Measurements from ENCODE around the gene TST. TPM values are rescaled to one million over a fixed set of nuclear protein-coding genes. Genes with fewer than 3 reads are reported as not detected.

Gene TST
- total and polyA plus RNA-seq, 2 of the 8 experiments (the other 6 are each of a cell fraction or from before 2014, with no cell fraction given) = 22.6 to 61.6 TPM

DNA sequence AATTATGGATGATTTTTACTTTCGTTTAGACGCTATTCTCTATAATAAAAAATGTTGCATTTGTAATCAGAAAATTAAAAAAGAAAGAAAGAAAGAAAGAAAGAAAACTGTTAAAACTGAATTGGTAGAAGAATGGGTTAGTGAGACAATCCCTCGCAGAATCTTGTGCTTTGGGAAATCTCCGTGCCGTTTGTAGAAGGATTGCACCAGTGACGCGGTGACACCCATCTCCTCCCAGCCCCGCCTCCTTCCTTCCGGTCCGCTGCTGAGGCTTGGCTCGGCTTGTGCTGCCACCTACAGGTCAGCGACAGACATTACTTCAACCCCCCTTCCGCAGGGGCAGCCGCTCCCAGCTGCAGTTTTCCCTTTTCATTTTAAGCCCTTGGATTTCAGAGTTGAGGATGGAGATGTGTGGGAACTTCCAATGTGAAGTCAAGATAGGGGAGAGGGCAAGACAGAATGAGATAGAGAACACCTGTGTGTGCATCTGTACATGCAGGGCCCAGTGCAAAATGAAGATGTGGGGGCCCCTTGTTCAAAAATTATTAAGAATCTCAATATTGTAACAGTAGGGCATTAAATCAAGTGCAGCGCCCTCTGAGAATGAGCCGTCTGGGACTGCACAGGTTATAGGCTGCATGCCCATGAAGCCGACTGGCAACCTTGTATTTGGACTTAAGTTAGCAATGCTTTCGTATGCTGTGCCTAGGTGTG lies 41.1 kb downstream of the TST start:
- Histone ChIP-seq H2BK120ac (replicated peaks; ENCODE audit: low read depth, low read length) (no peak overlapping the region), H2BK12ac (ENCODE audit: low read depth, low read length) (no peak overlapping the region), H3K36me3 (ENCODE audit: control insufficient read depth in 2 of 4, insufficient read depth in 4 of 4, low read length in 3 of 4) (no peaks in the 10 kb centered on the region), H3K18ac (ENCODE audit: extremely low read depth, low read length) (no peak overlapping the region), H3K79me1 (ENCODE audit: low read depth, low read length) (no peaks in the 10 kb centered on the region), H3K9ac (replicated peaks in 1 of 4; ENCODE audit: extremely low read depth in 1 of 4, low read depth in 3 of 4, low read length in 3 of 4) (no peak overlapping the region), H2BK20ac (ENCODE audit: low read length) (no peak overlapping the region), H3K4me2 (ENCODE audit: insufficient read depth in 1 of 2, low read depth in 2 of 2, low read length in 2 of 2) (peak overlapping the region; percentile 6 to 61; a peak in 3 of 4 replicates), H3K4me1 (replicated peaks in 1 of 4; ENCODE audit: control insufficient read depth in 3 of 4, insufficient read depth in 4 of 4, low read length in 3 of 4) (no peaks in the 10 kb centered on the region; a peak in 1 of 7 replicates), H4K5ac (ENCODE audit: insufficient read length, low read depth, low read length) (no peak overlapping the region), H4K91ac (replicated peaks; ENCODE audit: insufficient read length, low read length) (no peak overlapping the region), H2AFZ (ENCODE audit: low read length) (peak overlapping the region; percentile 52; the same call in 1 of the 2 replicates), H3K23ac (ENCODE audit: insufficient read length) (no peak overlapping the region), H3K9me3 (ENCODE audit: insufficient read depth in 2 of 2, low read depth in 1 of 2, low read length in 1 of 2) (no peaks in the 10 kb centered on the region), H2AK5ac (ENCODE audit: low read depth, low read length) (no peak overlapping the region), H4K8ac (ENCODE audit: extremely low read depth, insufficient read depth, low read length) (no peak overlapping the region), H3K14ac (ENCODE audit: insufficient read length) (no peak overlapping the region), H4K20me1 (replicated peaks in 1 of 2; ENCODE audit: control insufficient read depth in 1 of 2, insufficient read depth in 2 of 2, low read length in 2 of 2) (no peaks in the 10 kb centered on the region), H3K4ac (replicated peaks; ENCODE audit: insufficient read length, low read depth, low read length) (no peak overlapping the region), H2BK15ac (ENCODE audit: low read length) (no peak overlapping the region), H3K23me2 (ENCODE audit: low read depth, low read length) (no peaks in the 10 kb centered on the region), H3K27me3 (replicated peaks in 1 of 4; ENCODE audit: control insufficient read depth in 3 of 4, extremely low read depth in 1 of 4, insufficient read depth in 3 of 4, low read length in 3 of 4) (no peaks in the 10 kb centered on the region; a peak in 2 of 7 replicates), H3K56ac (replicated peaks; ENCODE audit: insufficient read length, low read depth, low read length) (no peak overlapping the region), H2BK5ac (ENCODE audit: low read depth, low read length) (no peak overlapping the region), H3K27ac (ENCODE audit: low read depth, low read length) (no peak overlapping the region), H3K4me3 (ENCODE audit: extremely low read depth in 1 of 4, insufficient read depth in 2 of 4, low read depth in 3 of 4, low read length in 4 of 4) (peak overlapping the region in 3 of 4 experiments; percentile 29 to 65 (median 33); a peak in 5 of 8 replicates), H3K79me2 (ENCODE audit: control insufficient read depth in 1 of 2, insufficient read depth in 2 of 2, low read length in 2 of 2) (no peaks in the 10 kb centered on the region)
- 20% methylated on average over 18 of the region's 18 CpGs; no CpG with 5 or more reads in 1 of the 2 experiments for WGBS, 2 experiments (ENCODE audit: extremely low coverage in 1 of 2, insufficient coverage in 1 of 2, insufficient read length in 1 of 2, insufficient replicate concordance in 2 of 2, low coverage in 1 of 2, low lambda C conversion rate in 2 of 2, missing lambda C conversion rate in 1 of 2)
- ChIA-PET CTCF (ENCODE audit: partially characterized antibody) (interaction anchor here (0.7 to 11.4 kb wide), 67 partner anchors 8 to 436 kb away, joined by 3 to 96 read pairs (median 5); partner anchors contain the start of genes IFT27, KCTD17, MPST and NCF4), POLR2A (ENCODE audit: partially characterized antibody) (interaction anchor here (0.6 to 1.1 kb wide), 6 partner anchors 14 to 128 kb away, joined by 3 to 4 read pairs (median 4); partner anchors contain the start of gene TST)
- FAIRE-seq (peak; percentile 91), DNase-seq (ENCODE audit: low read depth in 1 of 2, low spot score in 2 of 2) (peak; percentile 59 to 88)
- TF ChIP-seq FOSL1 (IDR thresholded peaks at IDR 0.05; ENCODE audit: insufficient read depth, low read depth, low read length) = no peak

Data from H1 (cell line).